SK-MEL-5 (cell line): ENCODE results near the gene ENO2. TPM values are rescaled to one million over a fixed set of nuclear protein-coding genes. Genes with fewer than 3 reads are reported as not detected.
A peak's percentile ranks its signal among the peaks of the same experiment; 100 is the strongest.

ENCODE experiments used
- DNase-seq: peaks from one replicate; pipeline ENCODE4 v3.0.0-alpha.2; 2016; ENCODE audit warnings: low read depth, low spot score
- in situ Hi-C: cut with HindIII; loops from 2 replicates; pipeline ENCODE4 v1.10.0; 2016; ENCODE audit warnings: low sequenced_read_pairs, high pct_unique_total_duplicates, low pct_unique_long_range_greater_than_20kb
- total RNA-seq: library from RNA; depleted of rRNA; stranded (reverse); fragments of >200 nt; shearing (Covaris generic); gene quantifications from 2 replicates; pipeline ENCODE4 v1.2.3, GENCODE V29; 2014

The ENO2 gene
- total RNA-seq, 1 experiment from 2014 or later, result 14.5 TPM

DNA sequence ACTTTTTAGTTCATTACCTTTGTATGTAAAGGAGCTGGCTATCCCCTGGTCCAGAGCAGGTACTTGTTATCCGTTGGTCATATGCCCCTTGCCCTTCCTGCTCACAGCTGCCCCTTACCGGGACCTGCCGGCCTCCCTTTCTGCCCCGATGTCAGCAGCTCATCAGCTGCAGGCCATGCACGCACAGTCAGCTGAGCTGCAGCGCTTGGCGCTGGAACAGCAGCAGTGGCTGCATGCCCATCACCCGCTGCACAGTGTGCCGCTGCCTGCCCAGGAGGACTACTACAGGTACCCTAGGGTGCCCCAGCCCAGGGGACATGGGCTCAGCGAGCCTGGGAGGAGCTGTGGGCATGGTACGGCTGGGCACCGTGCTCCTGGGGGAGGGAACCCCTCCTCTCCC, 26.9 kb downstream of the ENO2 start:
- no peak for DNase-seq
- in situ Hi-C loops, result no loop called here

GRCh38 chr12:6941782-6942181, 27.4 kb downstream of the ENO2 start:
- DNase-seq, result no peak
- in situ Hi-C loops, result no loop called here

GRCh38 chr12:6942331-6942665, 27.9 kb downstream of the ENO2 start:
- no peak for DNase-seq

DNA sequence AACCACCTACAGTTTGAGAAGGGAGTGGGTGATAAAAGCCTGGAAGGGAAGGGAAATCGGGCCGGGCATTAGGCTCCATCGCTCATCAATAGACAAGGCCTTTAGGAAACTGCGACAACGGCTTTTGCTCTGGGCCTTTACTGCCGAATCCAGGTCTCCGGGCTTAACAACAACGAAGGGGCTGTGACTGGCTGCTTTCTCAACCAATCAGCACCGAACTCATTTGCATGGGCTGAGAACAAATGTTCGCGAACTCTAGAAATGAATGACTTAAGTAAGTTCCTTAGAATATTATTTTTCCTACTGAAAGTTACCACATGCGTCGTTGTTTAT, 29.0 kb downstream of the ENO2 start:
- peak; percentile 93 for DNase-seq

More at GRCh38 chr12:6942331-6942665, 27.9 kb downstream of the ENO2 start:
- in situ Hi-C loops, result no loop called here

GRCh38 chr12:6943722-6944380, 29.5 kb downstream of the ENO2 start, which contains the start of the genes C12orf57 and RNU7-1:
C12orf57 (plus strand) TSS chr12:6944022; CDS start chr12:6944122, 100 bp downstream.
RNU7-1 (plus strand) TSS chr12:6943816.
- peak; percentile 97 for DNase-seq
- in situ Hi-C loops, result no loop called here

More for the DNA sequence above, 29.0 kb downstream of the ENO2 start:
- in situ Hi-C loops, result no loop called here

- peak; percentile 97 for DNase-seq
- in situ Hi-C loops, result no loop called here
Observed at GRCh38 chr12:6944381-6945186, 30.2 kb downstream of the ENO2 start.

- DNase-seq, result no peak
- in situ Hi-C loops, result no loop called here
Observed at GRCh38 chr12:6945613-6946012, 31.2 kb downstream of the ENO2 start.

DNA sequence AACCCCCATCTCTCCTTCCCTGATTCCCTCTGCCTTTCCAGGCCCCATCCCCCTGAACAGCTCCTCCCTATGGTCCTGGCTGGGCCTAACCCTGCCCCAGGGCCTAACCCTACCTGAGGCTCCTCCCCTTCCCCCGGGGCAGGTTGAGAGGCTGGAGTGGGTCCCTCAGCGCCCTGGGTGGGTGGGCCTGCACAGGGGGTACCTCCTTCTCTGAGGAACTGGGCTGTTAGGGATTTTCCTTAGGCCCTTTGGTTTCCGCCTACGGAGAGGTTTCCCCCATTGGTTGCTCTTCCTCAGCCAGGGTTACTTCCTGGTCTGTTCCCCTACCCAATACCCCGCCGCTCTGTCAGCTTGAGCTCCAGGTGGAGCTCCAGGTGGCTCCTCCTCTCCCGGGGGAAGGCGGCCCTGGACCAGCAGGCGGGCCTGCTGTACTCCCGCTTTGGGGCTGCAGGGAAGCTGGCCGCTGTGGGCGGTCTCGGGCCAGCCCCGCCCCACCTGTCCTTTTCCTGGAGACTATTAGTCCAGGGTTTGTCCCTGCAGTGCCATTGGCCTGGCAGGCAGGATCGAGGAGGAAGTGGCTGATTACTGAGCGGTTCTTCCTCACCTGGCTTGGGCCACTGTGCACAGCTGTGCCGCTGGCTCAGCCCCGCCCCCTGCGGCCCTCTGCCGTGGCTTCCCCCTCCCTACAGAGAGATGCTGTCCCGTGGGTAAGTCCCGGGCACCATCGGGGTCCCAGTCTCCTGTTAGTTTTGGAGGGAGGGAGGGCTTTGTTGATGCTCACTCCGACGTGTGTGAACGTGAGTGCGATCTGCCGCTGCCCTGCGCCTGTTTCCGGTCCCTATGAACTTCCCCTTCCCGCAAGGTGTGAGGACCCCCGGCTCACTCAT, 31.9 kb downstream of the ENO2 start:
- in situ Hi-C loops, result no loop called here
- DNase-seq, result no peak

DNA sequence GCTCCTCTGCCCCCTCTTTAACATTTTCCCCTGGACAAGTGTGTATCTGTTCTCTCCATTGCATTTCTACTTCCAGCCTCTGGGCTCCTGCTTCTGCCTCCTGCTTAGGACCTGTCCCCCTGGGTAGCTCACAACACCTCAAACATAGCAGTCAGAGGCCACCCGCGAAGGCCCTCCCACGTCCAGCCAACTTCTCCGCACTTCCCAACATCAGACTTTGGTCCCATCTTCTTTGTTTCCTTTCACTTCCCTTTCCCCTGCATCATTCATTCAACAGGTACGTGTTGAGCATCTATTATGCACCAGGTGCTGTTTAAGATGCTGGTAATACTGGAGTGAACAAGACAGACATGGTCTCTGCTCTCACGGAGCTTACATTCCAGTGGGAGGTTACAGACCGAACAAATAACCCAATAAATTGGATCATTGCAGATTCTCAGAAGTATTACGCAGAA, 32.6 kb downstream of the ENO2 start:
- DNase-seq, result no peak
- in situ Hi-C loops, result no loop called here

DNA sequence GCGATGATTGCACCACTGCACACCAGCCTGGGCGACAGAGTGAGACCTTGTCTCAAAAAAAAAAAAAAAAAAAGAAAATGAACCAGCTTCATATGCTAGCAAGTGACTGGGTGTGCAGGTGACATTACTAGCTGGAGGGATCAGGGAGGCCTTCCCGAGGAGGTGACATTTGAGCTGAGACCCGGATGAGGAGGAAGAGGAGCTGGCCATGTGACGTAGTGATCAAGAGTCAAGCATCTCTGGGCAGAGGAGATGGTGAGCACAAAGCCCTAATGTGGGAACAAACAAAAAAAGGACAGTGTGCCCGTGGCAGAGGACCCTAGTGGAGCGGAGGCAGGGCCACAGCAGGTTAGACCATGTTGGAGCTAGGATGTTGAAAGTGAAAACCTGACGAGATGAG, 33.2 kb downstream of the ENO2 start:
- DNase-seq, result no peak
- in situ Hi-C loops, result no loop called here

DNA sequence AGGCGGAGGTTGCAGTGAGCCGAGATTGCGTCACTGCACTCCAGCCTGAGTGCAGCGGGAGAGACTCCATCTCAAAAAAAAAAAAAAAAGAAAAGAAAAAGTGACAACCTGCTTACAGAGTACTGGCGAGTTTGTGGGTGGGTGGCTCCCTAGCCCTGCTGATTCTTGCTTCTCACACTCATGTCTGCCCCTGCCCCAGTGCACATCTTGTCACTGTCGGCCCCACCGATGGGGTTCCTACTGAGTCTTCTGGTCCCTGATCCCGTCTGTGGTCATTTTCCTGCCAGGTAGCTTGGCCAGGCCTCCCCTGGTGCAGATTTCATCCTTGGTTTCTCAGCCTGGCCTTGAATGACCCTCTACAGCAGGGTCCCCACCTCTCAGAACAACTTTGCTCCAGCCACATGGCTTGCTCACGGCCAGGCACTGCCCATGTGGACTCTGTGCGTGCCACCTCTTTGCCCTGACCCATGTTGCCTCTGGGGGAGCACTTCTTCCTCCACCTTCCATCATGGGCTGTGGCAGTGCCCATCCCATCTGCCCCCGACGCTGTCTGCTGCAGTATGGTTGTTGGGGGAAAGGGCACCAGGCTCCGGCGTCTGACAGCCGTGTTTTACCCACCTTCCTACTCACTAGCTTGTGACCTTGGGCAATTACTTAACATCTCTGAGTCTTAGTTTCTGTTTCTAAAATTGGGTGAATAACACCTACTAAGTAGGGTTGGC, 34.7 kb downstream of the ENO2 start:
- in situ Hi-C loops, result no loop called here
- no peak for DNase-seq

DNA sequence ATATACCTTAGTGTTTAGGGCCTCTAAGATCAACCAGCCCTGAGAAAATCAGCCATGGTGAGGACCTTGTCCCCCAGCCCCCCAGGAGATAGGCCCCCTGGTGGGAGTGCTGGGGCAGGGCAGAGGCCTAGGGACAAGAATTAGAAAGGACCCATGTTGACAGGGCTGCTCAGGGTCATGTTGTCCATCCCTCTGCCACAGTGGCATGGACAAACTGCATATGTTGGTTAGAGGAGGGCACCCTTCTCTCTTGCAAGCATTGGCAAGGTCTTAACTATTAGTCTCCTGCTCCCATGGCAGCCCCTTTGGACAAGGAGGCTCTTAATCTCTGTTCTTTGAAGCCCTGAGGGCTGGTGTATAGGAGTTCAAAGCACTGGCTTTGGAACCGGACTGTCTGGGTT, 36.0 kb downstream of the ENO2 start:
- no peak for DNase-seq
- in situ Hi-C loops, result no loop called here

- DNase-seq, result no peak
- in situ Hi-C loops, result no loop called here
Observed at GRCh38 chr12:6950811-6951540, 36.6 kb downstream of the ENO2 start, which contains the start of gene PTPN6. PTPN6 (plus strand) TSS chr12:6951356; CDS start chr12:6951513, 157 bp downstream.

GRCh38 chr12:6951551-6952120, 37.3 kb downstream of the ENO2 start:
- DNase-seq, result no peak
- in situ Hi-C loops, result no loop called here

GRCh38 chr12:6952121-6952862, 37.9 kb downstream of the ENO2 start:
- in situ Hi-C loops, result no loop called here
- no peak for DNase-seq

DNA sequence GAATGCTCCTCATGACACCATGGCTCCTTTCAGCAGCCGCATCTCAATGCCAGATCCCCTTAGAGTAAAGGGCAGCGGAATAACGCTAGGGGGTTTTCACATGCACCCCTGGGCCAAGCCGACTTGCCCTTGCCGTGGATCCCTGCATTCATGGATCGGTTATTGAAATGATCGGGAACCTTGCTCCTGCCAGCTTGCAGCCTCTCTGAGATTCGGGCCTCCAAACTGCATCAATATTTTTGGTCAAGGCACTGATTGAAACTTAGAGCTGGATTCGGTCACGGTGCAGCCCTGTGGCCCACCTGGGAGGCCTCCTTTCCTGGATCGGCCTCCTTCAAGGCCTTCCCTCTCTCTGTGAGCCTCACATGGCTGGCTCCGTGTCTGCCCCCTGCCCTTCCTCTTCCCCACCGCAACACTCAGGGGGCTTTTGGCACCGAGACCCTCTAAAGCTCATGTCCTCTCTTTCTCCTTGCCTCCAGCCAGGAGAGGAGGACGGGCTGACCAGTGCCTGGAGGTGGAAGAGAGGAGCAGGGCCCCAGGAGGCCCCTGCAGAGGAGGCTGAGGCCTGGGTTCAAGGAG, 38.6 kb downstream of the ENO2 start:
- in situ Hi-C loops, result no loop called here
- DNase-seq, result no peak
